ENCODE results near the gene SMCO4.

The SMCO4 gene

DNA sequence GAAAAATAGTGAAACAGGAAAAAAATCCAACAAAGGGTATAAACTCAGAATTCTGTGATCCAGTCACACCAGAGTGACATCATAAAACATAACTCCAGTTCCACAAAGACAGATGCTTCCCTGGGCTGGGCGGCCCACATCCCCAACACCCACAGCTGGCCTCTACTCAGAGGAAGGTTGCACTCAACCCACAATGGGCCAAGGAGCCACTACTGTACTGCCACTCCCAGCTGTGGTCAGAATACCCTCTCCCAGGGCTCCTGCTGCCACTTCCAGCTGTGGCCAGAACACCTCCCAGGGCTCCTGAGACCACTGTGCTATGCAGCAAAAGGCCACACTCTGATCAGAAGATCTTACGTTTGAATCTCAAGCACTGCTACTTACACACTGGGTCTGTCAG is 18.3 kb downstream of the SMCO4 start:
- no peak for DNase-seq (ENCODE audit: low read depth)
- H3K4me3 ChIP-seq (replicated peaks; ENCODE audit: low read depth, low read length) = no peak overlapping the region
- TF ChIP-seq CTCF (IDR thresholded peaks at IDR 0.05; ENCODE audit: low read length, missing control alignments) = no peak

DNA sequence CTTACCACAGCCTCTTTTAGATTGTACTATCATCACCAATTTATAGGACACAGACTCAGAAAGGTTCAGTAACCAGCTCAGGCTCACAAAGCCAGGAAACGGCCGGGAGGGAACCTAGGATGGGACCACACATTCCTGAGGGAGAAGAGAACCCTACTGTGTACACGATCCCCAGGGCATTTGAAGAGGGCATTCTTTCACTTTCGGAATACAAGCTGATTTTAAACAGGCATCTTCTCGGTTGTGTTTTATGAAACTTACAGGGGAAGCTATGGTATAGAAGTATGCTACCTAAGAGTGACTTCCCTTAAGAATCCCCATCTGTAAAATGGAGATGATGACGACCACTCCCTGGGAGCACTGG is 19.0 kb downstream of the SMCO4 start:
- no peak for DNase-seq (ENCODE audit: low read depth)
- TF ChIP-seq CTCF (IDR thresholded peaks at IDR 0.05; ENCODE audit: low read length, missing control alignments) = no peak
- no peak overlapping the region for H3K4me3 ChIP-seq (replicated peaks; ENCODE audit: low read depth, low read length)

- no peak overlapping the region for H3K4me3 ChIP-seq (replicated peaks; ENCODE audit: low read depth, low read length)
- no peak for DNase-seq (ENCODE audit: low read depth)
- no peak for TF ChIP-seq CTCF (IDR thresholded peaks at IDR 0.05; ENCODE audit: low read length, missing control alignments)
Measured at GRCh38 chr11:93520726-93521509, 22.3 kb downstream of the SMCO4 start.

DNA sequence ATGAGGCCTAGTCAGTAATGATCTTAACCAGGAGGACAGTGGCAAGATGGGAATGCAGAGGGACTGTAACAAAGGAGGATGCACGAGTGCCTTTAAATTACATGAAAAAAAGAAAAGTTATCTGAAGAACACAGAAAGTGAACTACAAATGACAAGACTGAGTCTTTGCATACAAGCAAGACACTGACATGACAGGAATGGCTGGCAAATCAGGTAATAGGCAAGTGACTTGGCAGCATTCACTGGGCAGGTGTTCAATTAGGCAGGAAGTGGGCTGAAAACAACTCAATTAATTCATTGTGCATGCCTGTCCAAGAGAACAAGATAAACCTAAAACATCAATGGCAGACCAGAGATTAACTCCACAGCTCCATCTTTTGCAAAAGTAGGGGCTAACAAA is 24.0 kb downstream of the SMCO4 start:
- no peak for TF ChIP-seq CTCF (IDR thresholded peaks at IDR 0.05; ENCODE audit: low read length, missing control alignments)
- no peak overlapping the region for H3K4me3 ChIP-seq (replicated peaks; ENCODE audit: low read depth, low read length)
- no peak for DNase-seq (ENCODE audit: low read depth)

GRCh38 chr11:93518081-93518480 is 25.1 kb downstream of the SMCO4 start:
- H3K4me3 ChIP-seq (replicated peaks; ENCODE audit: low read depth, low read length) = no peak overlapping the region
- TF ChIP-seq CTCF (IDR thresholded peaks at IDR 0.05; ENCODE audit: low read length, missing control alignments) = no peak
- no peak for DNase-seq (ENCODE audit: low read depth)

DNA sequence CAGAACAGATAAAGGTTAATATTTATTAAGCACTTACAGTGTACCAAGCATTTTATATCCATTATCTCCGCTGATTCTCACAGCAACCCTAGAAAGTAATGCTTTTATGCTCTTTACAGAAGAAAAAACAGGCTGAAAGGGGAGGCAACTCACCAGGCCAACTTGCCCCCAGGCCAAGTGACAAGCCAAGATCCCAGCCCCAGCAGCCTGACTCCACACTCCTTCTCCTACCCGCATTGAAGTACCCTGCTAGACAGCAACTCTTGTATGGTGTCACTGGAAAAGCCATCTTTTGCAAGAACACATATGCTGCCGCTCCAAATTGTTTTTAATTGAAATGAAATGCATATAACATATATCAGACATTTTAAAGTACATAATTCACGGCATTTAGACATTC is 25.6 kb downstream of the SMCO4 start:
- DNase-seq (ENCODE audit: low read depth) = no peak
- no peak overlapping the region for H3K4me3 ChIP-seq (replicated peaks; ENCODE audit: low read depth, low read length)
- no peak for TF ChIP-seq CTCF (IDR thresholded peaks at IDR 0.05; ENCODE audit: low read length, missing control alignments)

DNA sequence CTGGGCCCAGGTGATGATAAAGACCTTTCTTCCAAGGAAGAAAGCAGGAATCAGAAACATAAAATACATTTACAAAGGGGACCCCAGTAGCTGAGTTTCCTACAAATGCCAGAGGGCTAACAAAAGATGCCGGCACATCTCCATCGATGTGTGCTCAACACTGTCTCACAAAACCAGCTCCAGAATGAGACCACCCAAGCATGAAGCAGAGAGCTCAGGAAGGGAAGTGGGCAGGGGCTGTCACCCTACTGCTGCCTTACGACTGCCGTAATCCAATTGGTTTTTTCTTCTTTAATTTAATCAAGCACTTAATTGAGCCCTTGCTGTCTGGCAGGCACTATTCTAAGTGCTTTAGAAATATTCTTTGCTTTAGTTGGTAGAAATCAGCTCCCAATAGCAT is 26.1 kb downstream of the SMCO4 start:
- TF ChIP-seq CTCF (IDR thresholded peaks at IDR 0.05; ENCODE audit: low read length, missing control alignments) = no peak
- no peak for DNase-seq (ENCODE audit: low read depth)
- no peak overlapping the region for H3K4me3 ChIP-seq (replicated peaks; ENCODE audit: low read depth, low read length)
